Measurements from ENCODE around the gene TSHZ2.
A peak's percentile ranks its signal among the peaks of the same experiment; 100 is the strongest.

TSHZ2 gene, protein sequence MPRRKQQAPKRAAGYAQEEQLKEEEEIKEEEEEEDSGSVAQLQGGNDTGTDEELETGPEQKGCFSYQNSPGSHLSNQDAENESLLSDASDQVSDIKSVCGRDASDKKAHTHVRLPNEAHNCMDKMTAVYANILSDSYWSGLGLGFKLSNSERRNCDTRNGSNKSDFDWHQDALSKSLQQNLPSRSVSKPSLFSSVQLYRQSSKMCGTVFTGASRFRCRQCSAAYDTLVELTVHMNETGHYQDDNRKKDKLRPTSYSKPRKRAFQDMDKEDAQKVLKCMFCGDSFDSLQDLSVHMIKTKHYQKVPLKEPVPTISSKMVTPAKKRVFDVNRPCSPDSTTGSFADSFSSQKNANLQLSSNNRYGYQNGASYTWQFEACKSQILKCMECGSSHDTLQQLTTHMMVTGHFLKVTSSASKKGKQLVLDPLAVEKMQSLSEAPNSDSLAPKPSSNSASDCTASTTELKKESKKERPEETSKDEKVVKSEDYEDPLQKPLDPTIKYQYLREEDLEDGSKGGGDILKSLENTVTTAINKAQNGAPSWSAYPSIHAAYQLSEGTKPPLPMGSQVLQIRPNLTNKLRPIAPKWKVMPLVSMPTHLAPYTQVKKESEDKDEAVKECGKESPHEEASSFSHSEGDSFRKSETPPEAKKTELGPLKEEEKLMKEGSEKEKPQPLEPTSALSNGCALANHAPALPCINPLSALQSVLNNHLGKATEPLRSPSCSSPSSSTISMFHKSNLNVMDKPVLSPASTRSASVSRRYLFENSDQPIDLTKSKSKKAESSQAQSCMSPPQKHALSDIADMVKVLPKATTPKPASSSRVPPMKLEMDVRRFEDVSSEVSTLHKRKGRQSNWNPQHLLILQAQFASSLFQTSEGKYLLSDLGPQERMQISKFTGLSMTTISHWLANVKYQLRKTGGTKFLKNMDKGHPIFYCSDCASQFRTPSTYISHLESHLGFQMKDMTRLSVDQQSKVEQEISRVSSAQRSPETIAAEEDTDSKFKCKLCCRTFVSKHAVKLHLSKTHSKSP (N-terminal part only)

DNA sequence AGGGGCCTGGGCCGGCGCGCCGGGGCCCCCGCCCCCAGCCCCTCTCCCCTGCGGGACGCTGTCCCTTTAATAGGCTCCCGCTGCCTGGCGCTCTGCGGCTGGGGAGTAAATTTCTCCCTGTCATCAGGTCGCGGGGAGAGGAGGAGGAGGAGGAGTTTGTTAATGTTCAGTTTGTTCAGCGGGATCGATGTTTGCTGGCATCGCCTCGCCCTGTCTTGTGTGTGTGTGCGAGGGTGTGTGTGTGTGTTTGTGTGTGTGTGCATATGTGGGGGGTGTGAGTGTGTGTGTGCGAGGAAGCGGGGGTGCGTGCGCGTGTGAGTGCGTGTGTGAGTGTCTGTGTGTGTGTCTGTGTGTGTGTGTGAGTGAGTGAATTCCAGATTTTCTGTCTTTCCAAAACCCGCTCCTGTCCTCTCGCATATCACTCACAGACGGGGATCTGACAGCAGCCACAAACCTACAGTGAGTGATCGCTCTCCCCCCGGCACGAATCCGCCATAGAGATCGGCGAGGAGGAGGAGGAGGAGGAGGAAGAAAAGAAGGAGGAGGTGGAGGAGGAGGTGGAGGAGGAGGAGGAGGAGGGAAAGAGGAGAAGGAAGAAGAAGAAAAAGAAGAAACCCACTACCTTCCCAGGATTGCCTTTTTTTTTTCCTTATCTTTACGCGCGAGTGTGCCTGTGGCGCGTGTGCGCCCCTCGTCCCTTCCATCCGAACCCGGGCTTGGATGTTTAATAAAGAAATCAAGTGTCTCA, at the start of gene TSHZ2:
Gene TSHZ2 (plus strand): TSS at position 169 of the 748 bp plus-strand sequence. CDS start 936 bp downstream, outside the sequence.
- peak; percentile 52 for DNase-seq

DNA sequence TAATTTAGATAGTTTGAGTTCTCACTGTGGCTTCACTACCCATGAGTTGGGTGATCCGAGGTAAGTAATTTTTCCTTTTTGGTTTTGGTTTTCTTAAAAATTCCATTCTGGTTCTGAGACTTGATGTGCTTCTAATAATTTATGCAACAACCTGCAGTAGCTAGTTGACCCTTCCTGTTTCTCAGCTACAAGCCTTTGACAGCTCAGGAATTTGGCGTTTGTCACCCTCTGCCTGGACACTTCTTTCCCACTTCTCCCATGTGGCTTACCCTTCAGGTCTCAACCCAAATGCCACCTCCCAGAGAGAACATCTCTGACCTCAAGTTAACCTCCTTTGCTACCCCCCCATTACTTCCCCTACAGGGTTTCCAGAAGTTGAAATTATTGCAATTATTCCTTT, 49.7 kb upstream of the TSHZ2 start:
- no peak for DNase-seq

DNA sequence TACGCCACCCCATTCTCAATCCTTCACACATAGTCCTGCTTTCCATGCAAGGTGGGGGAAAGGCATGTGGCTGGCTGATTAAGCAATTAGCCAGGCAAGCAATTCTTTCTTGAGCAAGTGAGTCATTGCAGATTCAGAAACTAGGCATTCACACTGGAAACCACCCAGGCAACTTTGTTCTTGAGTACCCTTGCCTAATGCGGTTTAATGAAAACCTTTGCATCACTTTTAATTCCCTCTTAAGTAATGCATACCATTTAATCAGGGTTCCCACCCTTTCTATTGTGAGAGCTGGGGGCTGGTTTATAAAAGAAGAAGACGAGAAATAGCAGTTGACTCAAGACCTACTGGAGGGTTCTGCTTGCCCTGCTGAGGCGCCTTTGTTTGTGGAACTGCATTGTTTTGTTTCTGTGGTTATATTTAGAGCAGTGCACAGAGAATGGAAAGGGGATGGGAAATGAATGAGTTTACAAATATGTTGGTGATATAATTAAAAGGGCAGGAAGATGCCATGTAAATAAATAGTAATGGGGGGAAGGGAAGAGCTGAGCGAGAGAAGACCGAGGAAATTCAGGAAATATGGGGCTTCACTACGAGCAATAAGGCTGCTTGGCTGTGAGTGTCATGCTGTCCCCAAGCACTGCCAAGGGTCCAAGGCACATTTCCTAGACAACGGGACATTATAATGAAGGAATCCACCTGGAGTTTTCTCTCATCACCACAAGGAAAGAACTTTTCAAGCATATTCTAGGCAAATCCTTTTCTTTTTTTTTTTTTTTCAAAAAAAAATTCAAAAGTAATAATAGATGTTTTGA, 48.8 kb upstream of the TSHZ2 start:
- no peak for DNase-seq

DNA sequence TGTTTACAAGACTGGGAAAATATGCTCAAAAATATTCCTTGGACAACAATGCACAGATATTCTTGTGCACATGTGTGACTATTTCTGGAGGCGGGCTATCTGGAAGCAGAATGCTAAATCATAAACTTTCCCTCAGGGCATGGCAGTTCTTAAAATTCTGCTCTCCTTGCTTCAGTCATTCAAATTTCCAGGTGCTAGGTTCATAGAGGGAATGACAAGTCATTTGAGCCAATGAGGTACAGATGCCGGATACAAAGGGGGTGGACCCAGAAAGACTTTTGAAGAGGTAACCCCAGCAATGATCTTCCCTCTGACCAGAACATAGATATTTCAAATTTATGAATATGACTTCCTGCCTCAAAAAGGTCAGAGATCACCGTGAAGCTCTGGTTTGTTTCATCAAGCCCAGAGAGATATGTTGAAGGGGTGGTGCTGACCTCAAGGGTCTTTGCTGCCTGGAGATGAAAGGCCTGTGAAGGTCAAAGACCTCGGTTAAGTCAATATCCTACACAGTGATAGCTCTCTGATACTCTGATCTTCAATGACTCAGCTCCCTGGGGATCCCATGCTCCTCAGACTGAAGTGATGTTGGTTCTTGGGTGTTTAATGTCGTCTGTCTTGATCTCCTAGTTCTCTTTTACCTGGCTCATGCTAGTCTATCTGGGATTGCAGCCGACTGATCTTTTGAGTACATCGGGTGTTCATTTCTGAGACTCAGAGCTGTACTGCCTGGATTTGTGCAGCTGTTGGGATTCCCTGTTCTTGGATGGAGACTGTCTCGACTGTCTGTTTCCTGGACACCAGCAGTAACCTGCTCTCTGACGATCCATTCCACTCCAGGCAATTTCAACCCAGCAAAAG, 47.5 kb upstream of the TSHZ2 start:
- no peak for DNase-seq

DNA sequence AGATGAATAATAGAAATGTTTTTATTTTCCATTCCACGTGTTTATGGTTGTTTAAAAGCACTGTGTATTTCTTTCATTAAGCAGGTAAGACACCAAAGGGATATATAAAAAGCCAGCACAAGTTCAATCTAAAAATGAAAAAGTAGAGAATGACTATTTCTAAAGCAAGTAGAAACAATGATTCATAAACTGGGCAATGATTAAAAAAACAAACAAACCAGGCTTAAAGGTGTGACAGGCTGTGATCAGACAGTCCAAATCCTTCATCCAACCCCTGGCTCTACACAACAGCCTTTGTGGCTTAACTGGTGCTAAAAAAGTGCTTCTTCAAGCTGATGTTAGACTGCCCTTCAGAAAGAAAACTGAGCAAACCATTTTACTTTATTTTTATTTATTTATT, 45.7 kb upstream of the TSHZ2 start:
- no peak for DNase-seq

DNA sequence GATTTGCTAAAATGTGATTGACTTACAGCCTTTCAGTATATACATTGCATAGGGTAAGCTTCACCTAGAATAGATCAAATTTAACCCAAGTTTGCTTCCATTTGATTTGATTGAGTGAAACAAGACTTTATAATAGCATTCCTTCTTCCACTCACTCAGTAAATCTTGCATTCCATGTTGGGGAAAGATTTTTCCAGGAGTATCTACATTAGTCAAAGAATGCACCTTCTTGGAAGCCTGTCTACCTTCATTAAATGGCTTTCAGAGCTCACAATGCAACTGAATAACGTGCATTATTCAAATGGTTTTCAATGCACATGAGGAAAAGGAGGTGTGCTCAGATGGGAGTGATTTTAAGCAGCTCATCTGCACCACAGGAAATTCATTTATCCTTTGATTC, 38.3 kb upstream of the TSHZ2 start:
- DNase-seq = no peak

DNA sequence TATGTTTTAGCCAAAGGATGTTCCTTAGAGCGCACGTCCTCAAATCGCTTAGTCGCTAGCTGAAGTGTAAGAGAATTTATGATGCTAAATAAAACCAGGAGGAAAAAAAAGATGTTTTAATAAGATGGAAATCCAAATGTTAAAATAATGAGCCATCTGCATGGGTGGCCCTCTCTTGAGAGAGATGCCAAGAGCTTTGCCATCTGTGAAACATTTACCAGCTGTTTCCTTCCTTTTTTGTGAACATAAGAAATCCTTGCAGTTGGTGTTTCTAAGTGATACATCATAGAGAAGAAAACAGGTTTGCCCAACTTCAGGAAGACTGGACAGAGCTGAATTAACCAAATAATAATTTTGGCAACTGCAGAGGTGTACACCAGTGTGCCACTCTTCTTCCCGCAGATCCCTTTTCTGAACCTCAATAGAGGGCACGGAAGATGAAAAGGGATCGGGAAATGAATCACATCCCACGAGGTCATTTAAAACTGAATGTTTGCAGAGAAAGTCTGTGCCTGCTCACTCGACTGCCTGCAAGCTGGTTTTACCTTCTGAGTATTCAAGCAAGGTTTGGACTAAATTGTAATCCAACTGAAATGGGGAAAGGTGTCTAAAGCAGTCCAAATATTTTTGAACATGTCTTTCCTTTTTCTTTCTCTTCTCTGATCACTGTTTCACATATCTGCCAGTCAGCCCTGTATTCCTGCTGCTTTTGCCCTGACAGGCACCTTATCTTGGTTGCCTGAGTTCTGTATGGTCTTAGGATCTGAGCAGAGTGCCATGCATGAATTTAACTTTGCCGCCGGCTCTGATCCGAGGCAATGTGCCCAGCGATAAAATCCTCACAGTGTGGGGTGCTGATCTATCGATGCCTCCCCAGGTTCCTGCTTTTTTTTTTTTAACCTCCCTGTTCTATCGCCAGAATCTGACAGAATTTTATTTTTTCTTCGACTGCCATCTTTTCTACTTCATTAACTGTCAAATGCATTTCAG, 35.5 kb upstream of the TSHZ2 start:
- DNase-seq = no peak

DNA sequence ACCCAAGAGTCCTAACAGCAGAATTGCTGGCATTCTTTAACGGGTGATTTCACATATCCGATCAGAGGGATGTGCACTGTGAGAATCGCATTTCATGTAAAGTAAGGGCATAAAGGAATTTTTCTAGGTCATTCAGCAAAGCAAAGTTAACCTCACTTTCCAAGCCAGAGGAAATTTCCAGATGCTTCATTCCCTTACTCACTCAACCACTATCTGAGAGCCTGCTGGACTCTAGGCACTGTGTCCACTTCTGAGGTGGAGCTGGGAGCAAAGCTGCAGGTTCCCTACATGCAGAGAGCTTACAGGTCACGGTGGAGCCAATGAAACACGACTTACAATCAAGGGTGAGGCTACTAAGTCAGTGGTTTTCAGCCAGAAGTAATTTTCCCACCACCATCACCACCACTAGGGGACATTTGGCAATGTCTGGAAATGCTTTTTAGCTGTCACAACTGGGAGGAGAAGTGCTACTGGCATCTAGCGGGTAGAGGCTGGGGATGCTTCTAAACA, 34.5 kb upstream of the TSHZ2 start:
- DNase-seq = no peak

DNA sequence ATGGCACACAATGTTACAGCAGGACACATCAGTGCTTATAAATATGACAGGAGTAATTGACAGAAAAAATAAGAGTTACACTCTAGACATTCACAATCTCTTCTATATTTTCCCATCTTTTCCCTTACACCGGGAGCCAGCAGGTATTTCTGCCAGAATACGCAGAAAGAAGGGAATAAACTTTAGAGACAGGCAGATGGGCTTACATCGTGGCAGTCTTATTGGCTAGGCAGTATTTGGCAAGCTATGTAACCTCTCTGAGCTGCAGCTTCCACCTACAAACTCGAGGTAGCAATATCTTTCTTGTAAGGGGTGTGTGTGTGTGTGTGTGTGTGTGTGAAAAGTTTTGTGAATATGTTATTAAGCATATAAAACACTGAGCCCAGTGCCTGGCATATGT, 33.0 kb upstream of the TSHZ2 start:
- no peak for DNase-seq

DNA sequence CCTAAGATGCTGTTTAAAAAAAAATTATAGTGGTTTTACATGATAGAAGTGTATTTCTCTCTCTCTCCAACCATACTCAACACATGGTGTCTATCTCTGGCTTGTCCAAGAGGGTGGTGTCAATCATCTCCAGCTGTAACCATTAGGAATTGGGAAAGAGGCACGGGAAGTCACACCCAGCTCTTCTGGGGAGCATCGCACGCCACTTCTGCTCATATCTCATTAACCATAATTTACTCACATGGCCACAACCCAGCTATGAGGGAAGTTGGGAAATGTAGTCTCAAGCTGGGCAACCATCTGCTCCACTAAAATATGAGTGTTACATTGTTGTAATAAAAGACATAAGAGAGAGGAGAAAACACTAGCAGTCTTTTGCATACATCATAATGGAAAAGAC, 30.4 kb upstream of the TSHZ2 start:
- DNase-seq = no peak

DNA sequence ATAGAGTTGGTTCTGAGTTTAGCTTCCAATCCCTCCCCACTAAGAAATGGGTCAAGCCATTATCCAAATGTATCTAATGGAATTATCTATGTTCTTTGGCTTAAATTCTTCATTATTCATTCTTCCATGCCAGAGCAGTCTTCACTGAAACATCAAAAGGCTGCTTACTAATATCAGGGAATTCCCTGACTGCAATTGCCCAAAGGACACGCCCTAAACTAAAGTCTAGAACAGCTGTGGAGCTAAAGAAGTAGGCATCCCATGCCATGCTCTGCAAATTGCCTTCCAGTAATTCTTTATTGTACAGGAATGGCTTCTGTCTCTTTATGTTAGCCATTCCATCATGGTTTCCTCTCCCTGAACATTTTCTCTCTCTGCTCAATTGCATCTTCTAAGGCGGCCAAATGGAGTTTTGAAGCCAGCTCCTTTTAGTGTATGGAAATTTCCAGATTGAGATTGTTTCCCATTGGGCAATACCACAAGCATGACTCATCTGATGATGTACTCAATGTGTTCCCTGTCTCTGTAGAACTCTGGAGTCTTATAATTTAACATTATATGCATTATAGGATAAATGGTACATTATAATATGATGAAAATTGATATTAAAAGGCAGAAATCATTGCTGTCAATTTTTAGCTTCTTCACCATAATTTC, 28.8 kb upstream of the TSHZ2 start:
- DNase-seq = no peak

DNA sequence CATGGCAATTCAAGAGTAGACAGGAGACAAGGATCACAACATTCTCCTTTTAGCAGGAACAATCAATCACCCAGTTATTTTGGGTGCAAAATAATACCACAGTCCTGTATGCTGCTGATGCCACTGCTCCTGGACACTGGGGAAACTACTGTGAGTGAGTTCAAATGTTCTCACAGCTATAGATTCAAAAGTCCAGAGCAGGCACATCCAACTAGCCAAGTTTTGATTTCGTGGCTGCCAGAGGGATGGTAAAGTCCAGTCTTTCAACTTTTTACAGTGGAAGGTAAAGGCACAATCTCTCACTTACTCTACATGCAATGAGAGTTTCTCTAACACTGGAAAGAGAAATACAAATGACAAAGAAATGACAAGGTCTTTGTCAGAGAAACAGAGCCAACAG, 26.9 kb upstream of the TSHZ2 start:
- DNase-seq = no peak

DNA sequence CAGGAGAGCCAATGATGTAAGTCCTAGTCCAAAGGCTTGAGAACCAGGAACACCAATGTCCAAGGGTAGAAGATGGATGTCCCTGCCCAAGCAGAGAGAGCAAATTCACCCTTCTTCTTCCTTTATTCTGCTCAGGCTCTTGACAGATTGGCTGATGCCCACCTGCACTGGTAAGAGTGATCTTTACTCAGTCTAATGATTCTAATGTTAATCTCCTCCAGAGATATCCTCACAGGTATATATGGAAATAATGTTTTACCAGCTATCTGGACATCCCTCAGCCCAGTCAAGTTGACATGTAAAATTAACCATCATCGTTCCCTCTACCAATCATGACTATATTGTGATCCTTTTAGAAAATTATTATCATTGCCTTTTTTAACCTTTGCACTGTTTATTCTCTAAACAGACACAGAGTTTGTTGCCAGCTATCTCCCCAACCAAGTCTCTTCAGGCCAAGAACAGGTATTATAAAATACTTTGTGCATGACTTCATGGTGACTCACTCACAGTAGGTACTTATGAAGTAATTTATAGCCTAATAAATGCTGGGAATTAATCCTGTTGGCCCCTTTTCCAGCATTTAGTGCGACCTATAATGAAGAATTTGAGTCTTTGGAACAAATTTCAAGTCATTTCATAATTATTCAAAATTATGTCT, 26.2 kb upstream of the TSHZ2 start:
- no peak for DNase-seq

DNA sequence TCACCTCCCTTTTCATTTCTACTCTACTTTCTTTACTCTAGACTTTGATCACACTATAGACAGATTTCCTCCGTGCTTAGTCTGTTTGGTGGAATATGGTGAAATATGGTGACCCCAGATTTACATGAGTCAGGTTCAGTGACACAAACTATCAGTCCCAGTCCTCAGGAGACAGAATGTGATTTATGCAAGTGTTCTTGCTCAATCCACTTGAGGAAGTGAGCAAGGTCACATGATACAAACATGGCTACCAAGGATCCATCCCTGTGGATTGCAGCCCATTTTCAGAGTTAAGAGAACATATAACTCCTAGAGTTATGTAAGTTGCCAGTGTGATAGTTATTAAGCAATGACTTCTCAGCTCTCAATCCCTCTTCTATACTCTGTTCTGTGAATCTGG, 23.7 kb upstream of the TSHZ2 start:
- DNase-seq = no peak

DNA sequence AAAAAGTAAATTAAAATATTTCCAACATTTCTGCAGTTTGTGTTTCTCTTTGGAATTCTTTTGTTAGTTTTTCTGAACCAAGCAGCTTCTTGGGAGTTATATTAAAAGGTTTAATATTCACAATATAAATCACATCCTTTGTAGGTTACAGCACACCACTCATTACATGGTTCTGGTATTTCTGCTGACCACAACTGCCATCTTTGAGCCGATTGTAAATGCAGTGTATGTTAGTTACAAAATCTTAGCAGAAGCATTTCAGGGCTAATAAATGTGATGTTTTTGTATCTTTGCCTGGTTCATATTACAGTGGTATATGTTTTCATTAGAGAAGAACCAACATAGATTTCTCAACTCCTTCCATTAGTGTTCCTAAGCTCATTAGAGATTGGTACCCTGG, 19.1 kb upstream of the TSHZ2 start:
- DNase-seq = no peak

DNA sequence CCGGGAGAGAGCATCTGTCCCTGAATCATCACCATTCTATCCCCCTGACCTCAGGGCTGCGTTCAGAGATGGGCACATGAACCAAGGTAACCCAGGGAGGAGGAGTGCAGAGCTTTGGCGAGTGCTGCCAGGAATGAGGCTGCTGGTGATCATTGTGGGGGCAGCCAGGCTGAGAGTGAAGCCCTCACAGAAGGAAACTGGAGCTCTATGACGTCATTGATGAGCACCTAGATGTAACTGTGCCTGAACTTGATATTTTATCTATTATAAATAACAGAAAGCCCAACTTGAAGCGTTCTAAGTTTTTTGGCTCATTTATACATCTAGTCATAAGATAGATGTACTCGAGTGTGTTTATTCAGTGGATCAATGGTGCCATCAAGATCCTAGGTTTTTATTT, 17.3 kb upstream of the TSHZ2 start:
- no peak for DNase-seq

DNA sequence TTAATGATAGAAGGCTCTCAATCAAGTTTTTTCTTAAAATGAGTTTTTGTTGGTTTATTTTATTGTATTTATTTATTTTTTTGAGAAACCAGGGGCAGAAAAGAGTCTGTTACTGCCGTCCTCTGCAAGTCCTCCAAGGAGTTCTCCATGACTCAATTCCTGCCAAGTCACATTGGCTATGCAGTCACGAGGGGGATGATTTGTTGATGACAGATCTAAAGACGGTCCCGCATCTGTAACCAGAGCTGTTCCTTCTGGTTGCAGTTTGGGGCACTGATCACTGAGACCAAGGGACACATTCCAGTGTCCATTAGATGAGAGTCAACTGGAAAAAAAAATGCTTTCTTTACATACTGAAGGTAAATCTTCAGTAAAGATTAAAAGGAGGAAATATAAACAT, 13.9 kb upstream of the TSHZ2 start:
- no peak for DNase-seq

DNA sequence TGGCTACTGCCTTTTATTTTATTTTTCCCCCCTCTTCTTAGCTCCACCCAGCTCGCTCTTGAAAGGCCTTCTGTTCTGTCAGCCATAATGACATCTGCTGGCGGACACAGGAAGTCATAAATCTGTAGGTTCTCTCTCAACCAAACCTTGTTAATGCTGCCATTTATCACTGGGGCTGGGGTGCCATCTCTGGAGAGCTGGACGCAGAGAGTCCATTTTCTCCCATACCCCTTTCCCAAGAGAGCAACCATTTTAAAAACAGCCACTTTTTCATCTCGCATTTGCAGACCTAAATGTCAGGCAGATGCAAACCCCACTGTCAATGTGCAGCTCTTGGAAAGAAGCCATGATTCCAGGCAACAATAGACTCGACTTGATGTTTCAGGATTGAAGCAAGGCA, 13.0 kb upstream of the TSHZ2 start:
- no peak for DNase-seq

DNA sequence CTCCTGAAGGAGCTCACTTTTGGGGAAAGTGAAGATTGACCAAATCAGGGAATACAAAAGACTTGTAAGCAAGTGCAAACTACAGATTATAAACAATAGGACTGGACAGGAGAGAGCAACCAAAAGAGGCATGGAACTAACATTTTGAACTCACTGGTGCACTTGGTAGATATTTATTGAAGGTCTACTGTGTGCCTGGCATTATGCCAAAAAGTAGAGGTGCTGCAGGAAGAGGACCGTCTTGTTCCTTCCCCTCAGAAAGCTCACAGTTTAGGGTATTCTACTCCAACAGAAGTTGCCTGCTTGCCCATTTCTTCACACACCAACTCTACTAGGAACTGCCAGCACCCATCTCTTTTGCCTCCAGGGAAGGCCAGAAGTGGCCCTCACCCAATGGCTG, 10.0 kb upstream of the TSHZ2 start:
- DNase-seq = no peak
